GM10847 (cell line): Measurements from ENCODE around the gene MAST4.

Experiments
- POLR2A ChIP-seq: IDR thresholded peaks from 2 replicates; pipeline ENCODE4 v1.6.1; 2011; ENCODE audit not compliant: insufficient read length; ENCODE audit errors: extremely low read depth

MAST4 gene

GRCh38 chr5:67178085-67178484, 581.9 kb downstream of the MAST4 start:
- TF ChIP-seq POLR2A, result no peak

- no peak for TF ChIP-seq POLR2A
Observed at GRCh38 chr5:67178966-67179365, 582.8 kb downstream of the MAST4 start.

- TF ChIP-seq POLR2A, result no peak
Observed at GRCh38 chr5:67179697-67180361, 583.6 kb downstream of the MAST4 start.

DNA sequence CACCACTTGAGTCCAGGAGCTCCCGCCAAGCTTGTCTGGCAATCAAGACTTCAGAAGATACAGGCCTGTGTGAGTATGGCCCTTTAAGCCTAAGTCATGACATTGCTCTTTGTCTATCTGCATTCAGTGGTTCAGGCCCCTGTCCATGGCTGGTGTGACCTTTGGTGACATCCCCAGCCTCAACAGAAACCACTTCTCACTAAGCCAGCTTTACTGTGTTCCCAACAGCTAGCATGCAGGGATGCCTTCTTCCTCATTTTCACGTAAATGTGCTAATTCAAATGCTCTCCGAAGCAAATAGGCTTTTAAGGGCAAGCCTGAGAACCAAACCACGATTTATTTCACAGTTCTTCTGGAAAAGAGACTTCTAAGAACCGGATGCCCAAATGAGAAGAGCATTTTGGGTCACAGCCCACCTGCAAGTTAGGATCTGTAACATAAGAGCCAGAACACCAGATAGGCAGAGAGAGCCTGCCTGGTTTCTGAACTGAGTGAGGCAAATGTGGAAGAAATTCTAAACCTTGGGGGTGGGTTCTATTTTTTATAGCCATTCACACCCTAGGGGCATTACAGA, 585.5 kb downstream of the MAST4 start:
- no peak for TF ChIP-seq POLR2A

DNA sequence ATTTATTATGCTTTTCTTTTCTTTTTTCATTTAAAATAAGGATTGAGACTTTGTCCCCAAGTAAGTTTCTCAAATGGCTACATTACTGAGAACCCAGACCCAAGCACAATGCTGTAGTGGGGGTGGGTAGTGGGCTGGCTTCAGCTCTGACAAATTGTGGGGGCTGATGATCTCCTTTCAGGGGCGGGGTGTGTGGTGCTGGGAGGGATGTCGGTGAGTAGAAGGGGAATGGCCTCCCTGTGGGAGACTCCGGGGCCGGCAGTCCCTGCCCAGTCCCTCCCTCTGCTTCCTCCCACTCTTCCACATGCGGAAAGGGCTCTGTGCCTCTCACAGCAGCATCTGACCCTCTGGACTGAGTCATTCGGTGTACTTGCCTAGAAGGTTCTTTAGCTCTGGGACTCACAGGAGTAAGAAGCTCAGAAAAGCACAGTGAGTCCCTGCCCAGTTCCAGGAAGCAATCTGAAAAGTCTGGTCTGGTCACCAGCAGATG, 586.2 kb downstream of the MAST4 start:
- no peak for TF ChIP-seq POLR2A

DNA sequence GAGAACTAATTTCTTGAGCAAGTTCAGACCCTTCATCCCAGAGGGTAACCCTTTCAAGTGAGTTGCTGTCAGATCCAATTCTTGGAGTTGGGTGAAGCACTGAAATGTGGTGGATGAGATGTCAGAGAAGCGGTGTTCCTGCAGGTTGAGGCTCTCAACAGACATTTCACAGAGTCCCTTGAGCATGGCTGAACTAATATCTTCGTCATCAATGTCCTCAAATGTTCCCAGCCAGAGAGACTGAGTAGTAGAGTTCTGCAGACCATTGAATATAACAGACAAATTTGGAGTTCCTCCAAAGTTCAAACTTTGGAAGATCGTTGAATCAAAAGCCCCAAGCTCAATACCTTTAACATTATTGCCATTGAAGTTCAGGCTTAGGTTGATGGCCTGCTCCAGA, 587.7 kb downstream of the MAST4 start:
- TF ChIP-seq POLR2A, result no peak

DNA sequence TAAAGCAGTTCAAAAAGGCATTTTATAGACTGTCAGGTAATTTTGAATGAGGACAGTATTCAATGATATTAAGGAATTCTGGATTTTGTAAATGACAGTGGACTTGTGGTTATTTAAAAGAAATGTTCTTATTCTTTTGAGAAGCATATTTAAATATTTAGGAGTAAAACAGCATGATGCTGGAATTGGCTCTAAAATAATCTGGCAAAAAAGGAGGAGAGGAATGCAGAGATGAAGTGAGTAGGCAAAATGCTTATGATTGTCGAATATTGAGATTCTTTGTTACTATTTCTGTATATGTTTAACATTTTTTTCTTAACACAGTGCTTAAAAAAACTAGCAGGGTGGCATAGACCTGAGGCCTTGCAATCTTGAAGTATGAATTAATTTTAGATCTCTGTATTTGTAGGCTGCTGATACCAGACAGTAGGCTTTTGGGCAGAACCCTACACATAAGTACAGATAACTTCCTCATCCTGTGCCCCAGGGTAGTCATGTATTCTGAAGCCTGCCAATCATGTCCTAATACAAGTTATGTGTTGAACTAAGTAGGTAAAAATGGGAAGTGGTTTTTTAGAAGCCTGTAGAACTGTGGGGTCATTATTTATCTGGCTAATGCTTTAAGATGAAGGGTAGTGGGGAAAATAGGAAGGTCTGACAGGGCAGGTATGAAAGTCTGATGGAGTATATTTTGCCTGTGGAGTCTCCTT, 591.0 kb downstream of the MAST4 start:
- no peak for TF ChIP-seq POLR2A

DNA sequence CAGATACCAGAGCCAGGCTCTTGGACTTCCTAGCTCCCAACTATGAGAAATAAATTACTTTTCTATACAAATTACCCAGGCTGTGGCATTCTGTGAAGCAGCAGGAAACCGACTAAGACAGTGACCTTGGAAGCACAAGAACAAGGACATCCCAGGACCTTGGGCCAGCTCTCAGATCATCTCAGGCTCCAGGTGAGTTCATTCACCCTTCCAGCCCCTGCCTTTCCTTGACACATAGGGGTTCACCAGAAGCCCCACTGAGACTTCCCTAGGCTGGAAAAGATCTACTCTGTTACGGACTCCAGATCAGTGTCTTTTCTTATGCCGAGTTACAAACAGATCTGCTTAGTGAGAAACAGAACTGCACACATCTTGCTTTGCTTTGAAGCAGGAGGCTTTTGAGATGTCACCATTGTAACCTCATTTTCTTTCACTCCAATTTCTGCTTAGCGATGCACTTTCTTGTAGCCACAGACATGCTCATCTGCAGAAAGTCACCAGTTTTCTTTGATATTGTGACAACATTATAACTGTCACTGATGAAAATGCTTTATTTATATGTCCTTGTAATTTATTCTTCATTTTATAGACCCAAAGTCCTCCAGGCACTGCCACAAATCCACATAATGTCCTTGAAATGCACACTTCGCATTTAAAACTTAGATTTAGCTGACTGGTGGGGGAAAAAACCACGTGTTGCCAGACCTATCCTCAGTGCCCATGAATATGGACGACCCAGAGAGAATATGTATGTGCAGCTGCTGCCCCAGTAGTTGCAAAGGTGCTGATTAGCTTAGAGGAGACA, 592.3 kb downstream of the MAST4 start:
- TF ChIP-seq POLR2A, result no peak

GRCh38 chr5:67189079-67189354, 592.8 kb downstream of the MAST4 start:
- TF ChIP-seq POLR2A, result no peak

DNA sequence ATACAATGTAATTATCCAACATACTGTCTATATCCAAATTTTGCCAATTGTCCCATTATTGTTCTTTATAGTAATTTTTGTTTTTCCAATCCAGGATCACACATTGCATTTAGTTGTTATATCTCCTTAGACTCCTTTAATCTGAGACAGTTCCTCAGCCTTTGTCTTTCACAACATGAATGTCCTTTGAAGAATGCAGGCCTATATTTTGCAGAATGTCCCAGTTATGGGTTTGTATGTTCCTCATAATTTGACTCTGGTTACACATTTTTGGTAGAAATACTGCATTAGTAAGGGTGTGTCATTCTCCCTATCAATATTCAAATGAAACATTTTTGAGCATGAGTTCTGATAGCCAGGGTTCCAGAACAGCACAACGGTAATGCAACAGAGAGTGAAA, 593.7 kb downstream of the MAST4 start:
- no peak for TF ChIP-seq POLR2A

GRCh38 chr5:67190410-67190809, 594.2 kb downstream of the MAST4 start:
- no peak for TF ChIP-seq POLR2A

- no peak for TF ChIP-seq POLR2A
Observed at GRCh38 chr5:67190861-67191260, 594.7 kb downstream of the MAST4 start.

DNA sequence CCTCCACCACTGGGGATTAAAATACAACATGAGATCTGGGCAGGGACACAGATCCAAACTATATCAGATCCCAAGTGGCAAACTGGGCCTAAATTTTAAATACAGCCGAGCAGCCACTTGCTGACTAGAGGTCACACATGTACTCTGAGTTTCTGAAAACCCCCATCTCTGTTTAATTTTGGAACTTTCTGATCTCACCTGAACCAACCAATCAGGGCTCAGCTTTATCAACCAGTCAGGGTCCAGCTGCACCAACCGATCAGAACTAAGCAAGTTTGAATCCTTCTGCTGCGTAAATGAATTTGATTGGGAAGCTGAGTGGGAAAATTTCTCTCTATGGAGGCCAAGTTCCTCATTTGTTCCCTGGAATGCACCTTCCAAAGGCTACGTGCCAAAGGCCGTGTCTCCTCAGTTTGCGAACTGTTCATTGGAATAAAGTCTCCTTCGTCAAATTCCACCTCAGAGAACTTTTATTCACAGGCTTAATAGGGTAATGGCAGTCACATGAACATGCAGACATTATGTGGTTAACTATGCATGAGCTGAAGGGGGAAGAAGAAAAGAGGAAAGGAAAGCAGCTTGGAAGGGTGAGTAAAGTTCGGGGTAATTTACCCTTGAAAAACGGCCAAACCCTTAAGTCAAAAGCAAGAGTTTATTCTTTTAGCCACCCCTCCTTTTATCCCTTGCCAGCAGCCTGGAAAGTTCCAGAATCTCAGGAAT, 596.7 kb downstream of the MAST4 start:
- no peak for TF ChIP-seq POLR2A

DNA sequence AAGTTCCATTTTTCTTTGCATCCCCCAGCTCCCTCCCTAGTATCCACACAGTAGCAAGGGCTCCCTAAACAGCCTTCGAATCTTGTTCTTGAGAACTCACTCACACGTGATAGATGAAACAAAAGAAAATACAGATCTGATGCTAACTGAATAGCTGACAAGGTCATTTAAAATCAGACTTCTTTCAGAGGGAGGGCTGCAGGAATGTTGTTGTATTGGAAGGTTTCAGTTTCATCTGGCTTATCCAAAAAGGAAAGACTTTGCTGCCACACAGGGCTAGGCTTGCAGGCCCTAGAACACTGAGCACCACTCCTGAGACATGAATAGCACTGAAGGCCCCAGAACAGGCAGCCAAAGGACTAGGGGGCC, 597.2 kb downstream of the MAST4 start:
- no peak for TF ChIP-seq POLR2A

DNA sequence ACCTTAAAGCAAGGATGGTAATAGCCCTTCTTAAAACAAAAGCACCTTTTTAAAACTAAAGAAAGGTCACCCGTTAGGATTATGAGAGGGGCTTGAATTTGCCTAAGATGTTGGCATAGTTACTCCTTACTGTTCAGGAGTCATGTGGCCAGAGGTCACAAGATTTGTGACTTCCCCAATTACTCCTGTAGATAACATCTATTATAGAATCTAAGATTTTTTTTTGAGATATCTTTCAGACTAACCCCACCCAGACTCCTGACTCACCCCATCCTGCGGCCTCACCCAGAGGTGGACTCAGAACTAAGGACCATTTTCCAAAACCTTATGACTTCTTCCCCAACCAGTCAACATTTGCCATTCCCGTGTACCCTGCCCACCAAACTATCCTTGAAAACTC, 598.0 kb downstream of the MAST4 start:
- no peak for TF ChIP-seq POLR2A
